Activated CD8-positive, alpha-beta memory T cell treated with anti-CD3 and anti-CD28 coated beads for 4 hours (primary cell): ENCODE measurements around the gene EDN2.

ENCODE experiments used
- DNase-seq, 2 donors: peaks; one replicate each; pipeline ENCODE4 v3.0.0-alpha.2; 2020; ENCODE audit warnings: low read depth in 2 of 2

The EDN2 gene

GRCh38 chr1:41438711-41439110, 45.8 kb downstream of the EDN2 start:
- DNase-seq: no peak

- DNase-seq: no peak
These were observed 47.5 kb downstream of the EDN2 start for GRCh38 chr1:41437011-41437355.

GRCh38 chr1:41436281-41437010, 48.0 kb downstream of the EDN2 start:
- no peak for DNase-seq

GRCh38 chr1:41435570-41436178, 48.8 kb downstream of the EDN2 start:
- DNase-seq: no peak

- DNase-seq: no peak
These were observed 49.6 kb downstream of the EDN2 start for GRCh38 chr1:41434748-41435449.

GRCh38 chr1:41434306-41434705, 50.2 kb downstream of the EDN2 start:
- DNase-seq: no peak

- DNase-seq: no peak
These were observed 51.0 kb downstream of the EDN2 start for GRCh38 chr1:41433501-41433900.

GRCh38 chr1:41432481-41433280, 51.8 kb downstream of the EDN2 start:
- peak; percentile 41 to 48 for DNase-seq

- DNase-seq: no peak
These were observed 52.8 kb downstream of the EDN2 start for GRCh38 chr1:41431490-41432350.

GRCh38 chr1:41430582-41430981, 53.9 kb downstream of the EDN2 start:
- no peak for DNase-seq

- DNase-seq: no peak
These were observed 54.4 kb downstream of the EDN2 start for GRCh38 chr1:41430069-41430468.

- no peak for DNase-seq
These were observed 54.8 kb downstream of the EDN2 start for GRCh38 chr1:41429641-41430035.
